Esophagus squamous epithelium (tissue), 4 donors: ENCODE data around the gene RORC.

ENCODE experiments used
- POLR2A ChIP-seq, 4 donors: fragments of 450-650 bp; IDR thresholded peaks; one replicate each; pipeline ENCODE4 v1.6.1; 2017; ENCODE audit warnings: antibody characterized with exemption in 4 of 4, mild to moderate bottlenecking in 4 of 4, moderate library complexity in 3 of 4
- TF ChIP-seq, protein P1 (sequence below), 6 experiments: fragments of 450-650 bp in 4 of 6; fragments of 200-600 bp in 2 of 6; sonication (generic) in 2 of 6; IDR thresholded peaks; one replicate each; pipeline ENCODE4 v1.5.1; 2016 to 2019; ENCODE audit warnings: antibody characterized with exemption in 6 of 6, mild to moderate bottlenecking in 4 of 6, moderate library complexity in 4 of 6

DNA sequence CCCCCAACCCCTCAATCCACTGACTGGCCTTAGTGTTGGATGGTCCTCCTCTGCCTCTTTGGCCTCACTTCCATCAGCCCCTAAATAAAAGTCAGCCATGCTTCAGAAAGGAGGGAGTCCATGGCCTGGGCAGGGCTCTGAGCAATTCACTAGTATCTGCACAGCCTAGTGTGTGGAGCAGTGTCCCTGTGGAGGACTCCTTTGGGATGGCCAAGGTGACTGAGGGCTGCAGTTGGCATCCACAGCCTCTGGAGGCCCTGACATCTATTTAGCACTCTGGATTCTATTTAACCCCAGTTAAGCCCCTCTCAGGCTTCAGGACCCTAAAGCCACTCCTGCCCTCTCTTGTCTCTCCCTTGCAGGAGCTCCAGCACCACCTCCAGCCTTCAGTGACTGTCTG lies 18.3 kb upstream of the RORC start:
- TF ChIP-seq, protein P1, sequence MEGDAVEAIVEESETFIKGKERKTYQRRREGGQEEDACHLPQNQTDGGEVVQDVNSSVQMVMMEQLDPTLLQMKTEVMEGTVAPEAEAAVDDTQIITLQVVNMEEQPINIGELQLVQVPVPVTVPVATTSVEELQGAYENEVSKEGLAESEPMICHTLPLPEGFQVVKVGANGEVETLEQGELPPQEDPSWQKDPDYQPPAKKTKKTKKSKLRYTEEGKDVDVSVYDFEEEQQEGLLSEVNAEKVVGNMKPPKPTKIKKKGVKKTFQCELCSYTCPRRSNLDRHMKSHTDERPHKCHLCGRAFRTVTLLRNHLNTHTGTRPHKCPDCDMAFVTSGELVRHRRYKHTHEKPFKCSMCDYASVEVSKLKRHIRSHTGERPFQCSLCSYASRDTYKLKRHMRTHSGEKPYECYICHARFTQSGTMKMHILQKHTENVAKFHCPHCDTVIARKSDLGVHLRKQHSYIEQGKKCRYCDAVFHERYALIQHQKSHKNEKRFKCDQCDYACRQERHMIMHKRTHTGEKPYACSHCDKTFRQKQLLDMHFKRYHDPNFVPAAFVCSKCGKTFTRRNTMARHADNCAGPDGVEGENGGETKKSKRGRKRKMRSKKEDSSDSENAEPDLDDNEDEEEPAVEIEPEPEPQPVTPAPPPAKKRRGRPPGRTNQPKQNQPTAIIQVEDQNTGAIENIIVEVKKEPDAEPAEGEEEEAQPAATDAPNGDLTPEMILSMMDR (IDR thresholded peaks at IDR 0.05), result no peak
- no peak for TF ChIP-seq POLR2A (IDR thresholded peaks at IDR 0.05)
